Peyer's patch (tissue), 4 donors: Measurements from ENCODE around the gene TBXAS1.

Source experiments
- CTCF ChIP-seq, 6 experiments: fragments of 450-650 bp in 4 of 6; fragments of 200-600 bp in 2 of 6; sonication (generic) in 1 of 6; IDR thresholded peaks; one replicate each; pipeline ENCODE4 v1.5.1; 2017 to 2019; ENCODE audit warnings: antibody characterized with exemption in 6 of 6, mild to moderate bottlenecking in 3 of 6, moderate library complexity in 1 of 6
- POLR2A ChIP-seq, 2 donors: fragments of 450-650 bp; IDR thresholded peaks; one replicate each; pipeline ENCODE4 v1.5.1; 2017; ENCODE audit warnings: antibody characterized with exemption in 2 of 2, mild to moderate bottlenecking in 2 of 2, moderate library complexity in 2 of 2

- TF ChIP-seq CTCF (IDR thresholded peaks at IDR 0.05) (no peak), POLR2A (IDR thresholded peaks at IDR 0.05) (no peak)
Measured at GRCh38 chr7:139799586-139799985, 29.5 kb upstream of the TBXAS1 start.
